KMS-11 (cell line): ENCODE results near the gene FAM135A.

Experiments used
- H2AFZ ChIP-seq: fragments of 200-600 bp; sonication (generic); 2 replicates; pipeline ENCODE4 v1.6.1; 2016; ENCODE audit warnings: antibody characterized with exemption, mixed run types, low read depth
- H3K27ac ChIP-seq: fragments of 200-600 bp; sonication (generic); 2 replicates; pipeline ENCODE4 v1.6.1; 2016; ENCODE audit warnings: mild to moderate bottlenecking, mixed run types
- H3K27me3 ChIP-seq: fragments of 200-600 bp; sonication (generic); 2 replicates; pipeline ENCODE4 v1.6.1; 2017; ENCODE audit warnings: mild to moderate bottlenecking, low read depth, mixed run types, moderate library complexity; ENCODE audit not compliant: insufficient read depth
- H3K36me3 ChIP-seq: fragments of 200-600 bp; sonication (generic); 2 replicates; pipeline ENCODE4 v1.6.1; 2017; ENCODE audit warnings: mild to moderate bottlenecking, mixed run types; ENCODE audit not compliant: insufficient read depth
- H3K4me1 ChIP-seq: fragments of 200-600 bp; sonication (generic); 2 replicates; pipeline ENCODE4 v1.6.1; 2016; ENCODE audit warnings: mild to moderate bottlenecking, low read depth, mixed run types; ENCODE audit not compliant: poor library complexity, severe bottlenecking
- H3K4me2 ChIP-seq: fragments of 200-600 bp; sonication (generic); 2 replicates; pipeline ENCODE4 v1.7.0; 2016; ENCODE audit warnings: mild to moderate bottlenecking, mixed run types
- H3K4me3 ChIP-seq: fragments of 200-600 bp; sonication (generic); IDR thresholded peaks from 2 replicates; pipeline ENCODE4 v1.6.1; 2017; ENCODE audit warnings: low read depth, low read length, mixed read lengths; ENCODE audit not compliant: insufficient read depth
- H3K79me2 ChIP-seq: fragments of 200-600 bp; sonication (generic); 2 replicates; pipeline ENCODE4 v1.6.1; 2016; ENCODE audit warnings: low read depth, mixed run types; ENCODE audit not compliant: insufficient read depth
- H3K9ac ChIP-seq: fragments of 200-600 bp; sonication (generic); 2 replicates; pipeline ENCODE4 v1.6.1; 2016; ENCODE audit warnings: mild to moderate bottlenecking, mixed run types
- H4K20me1 ChIP-seq: fragments of 200-600 bp; sonication (generic); 2 replicates; pipeline ENCODE4 v1.6.1; 2016; ENCODE audit warnings: mild to moderate bottlenecking, mixed run types; ENCODE audit not compliant: insufficient read depth
- CTCF ChIP-seq: fragments of 200-600 bp; sonication (generic); conservative IDR thresholded peaks from 2 replicates; pipeline ENCODE4 v1.6.1; 2017; ENCODE audit warnings: low read depth, mild to moderate bottlenecking, antibody characterized with exemption, low read length, moderate library complexity, mixed read lengths

Gene FAM135A

GRCh38 chr6:70381417-70381782 lies 31.9 kb upstream of the FAM135A start:
- Histone ChIP-seq H3K9ac (no peak overlapping the region), H3K27me3 (no peaks in the 10 kb centered on the region), H3K4me1 (no peaks in the 10 kb centered on the region), H3K36me3 (no peaks in the 10 kb centered on the region), H3K79me2 (no peaks in the 10 kb centered on the region), H3K27ac (no peak overlapping the region), H3K4me3 (no peak overlapping the region), H4K20me1 (no peaks in the 10 kb centered on the region), H2AFZ (no peak overlapping the region), H3K4me2 (no peak overlapping the region)
- TF ChIP-seq CTCF, result no peak

- Histone ChIP-seq H3K4me1 (no peaks in the 10 kb centered on the region), H4K20me1 (no peaks in the 10 kb centered on the region), H3K27me3 (no peaks in the 10 kb centered on the region), H3K4me3 (no peak overlapping the region), H3K9ac (no peak overlapping the region), H3K36me3 (no peaks in the 10 kb centered on the region), H3K79me2 (no peaks in the 10 kb centered on the region), H2AFZ (no peak overlapping the region), H3K4me2 (no peak overlapping the region), H3K27ac (no peak overlapping the region)
- TF ChIP-seq CTCF, result no peak
Measured at GRCh38 chr6:70385901-70386300, 27.4 kb upstream of the FAM135A start.

- H3K4me1 ChIP-seq, result no peaks in the 10 kb centered on the region
- no peak overlapping the region for H3K9ac ChIP-seq
- no peak overlapping the region for H3K27ac ChIP-seq
- H3K36me3 ChIP-seq, result no peaks in the 10 kb centered on the region
- no peaks in the 10 kb centered on the region for H3K79me2 ChIP-seq
- no peak overlapping the region for H2AFZ ChIP-seq
- no peak for TF ChIP-seq CTCF
- no peak overlapping the region for H3K4me2 ChIP-seq
- no peaks in the 10 kb centered on the region for H3K27me3 ChIP-seq
- no peak overlapping the region for H3K4me3 ChIP-seq
- H4K20me1 ChIP-seq, result no peaks in the 10 kb centered on the region
Measured at GRCh38 chr6:70388814-70389213, 24.5 kb upstream of the FAM135A start.

- Histone ChIP-seq H3K79me2 (no peaks in the 10 kb centered on the region), H3K4me2 (no peak overlapping the region), H3K4me1 (no peaks in the 10 kb centered on the region), H3K9ac (no peak overlapping the region), H2AFZ (no peak overlapping the region), H4K20me1 (no peaks in the 10 kb centered on the region), H3K4me3 (no peak overlapping the region), H3K27ac (no peak overlapping the region), H3K36me3 (no peaks in the 10 kb centered on the region), H3K27me3 (no peaks in the 10 kb centered on the region)
- no peak for TF ChIP-seq CTCF
Measured at GRCh38 chr6:70389261-70389660, 24.0 kb upstream of the FAM135A start.

- Histone ChIP-seq H3K9ac (no peak overlapping the region), H3K4me3 (no peak overlapping the region), H3K36me3 (no peaks in the 10 kb centered on the region), H3K27ac (no peak overlapping the region), H3K4me2 (no peak overlapping the region), H3K4me1 (no peaks in the 10 kb centered on the region), H2AFZ (no peak overlapping the region), H4K20me1 (no peaks in the 10 kb centered on the region), H3K27me3 (no peaks in the 10 kb centered on the region), H3K79me2 (no peaks in the 10 kb centered on the region)
- no peak for TF ChIP-seq CTCF
Measured at GRCh38 chr6:70390067-70390466, 23.2 kb upstream of the FAM135A start.
